ENCODE data around the gene SYT17.

- TF ChIP-seq, protein P1, sequence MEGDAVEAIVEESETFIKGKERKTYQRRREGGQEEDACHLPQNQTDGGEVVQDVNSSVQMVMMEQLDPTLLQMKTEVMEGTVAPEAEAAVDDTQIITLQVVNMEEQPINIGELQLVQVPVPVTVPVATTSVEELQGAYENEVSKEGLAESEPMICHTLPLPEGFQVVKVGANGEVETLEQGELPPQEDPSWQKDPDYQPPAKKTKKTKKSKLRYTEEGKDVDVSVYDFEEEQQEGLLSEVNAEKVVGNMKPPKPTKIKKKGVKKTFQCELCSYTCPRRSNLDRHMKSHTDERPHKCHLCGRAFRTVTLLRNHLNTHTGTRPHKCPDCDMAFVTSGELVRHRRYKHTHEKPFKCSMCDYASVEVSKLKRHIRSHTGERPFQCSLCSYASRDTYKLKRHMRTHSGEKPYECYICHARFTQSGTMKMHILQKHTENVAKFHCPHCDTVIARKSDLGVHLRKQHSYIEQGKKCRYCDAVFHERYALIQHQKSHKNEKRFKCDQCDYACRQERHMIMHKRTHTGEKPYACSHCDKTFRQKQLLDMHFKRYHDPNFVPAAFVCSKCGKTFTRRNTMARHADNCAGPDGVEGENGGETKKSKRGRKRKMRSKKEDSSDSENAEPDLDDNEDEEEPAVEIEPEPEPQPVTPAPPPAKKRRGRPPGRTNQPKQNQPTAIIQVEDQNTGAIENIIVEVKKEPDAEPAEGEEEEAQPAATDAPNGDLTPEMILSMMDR (IDR thresholded peaks at IDR 0.05; ENCODE audit: borderline replicate concordance, extremely low read depth, low read length, poor library complexity, severe bottlenecking): no peak
- no peak for TF ChIP-seq EZH2 (IDR thresholded peaks at IDR 0.05; ENCODE audit: borderline replicate concordance, low read depth, low read length, severe bottlenecking)
Observed at GRCh38 chr16:19123535-19124178, 44.4 kb upstream of the SYT17 start.

All from DND-41 (cell line).